GM18507 (cell line): ENCODE data around the gene DIP2C.
"Not testable (repeated sequence)": the region's sequence is repeated elsewhere in the genome, so short reads cannot be mapped to it uniquely, and the experiment has no call there.

Experiments
- DNase-seq: peaks from one replicate; pipeline ENCODE4 v3.0.0; 2011; ENCODE audit warnings: low read depth; ENCODE audit not compliant: insufficient read length; ENCODE audit errors: extremely low spot score
- FAIRE-seq: peaks from 2 replicates; lab custom pipeline; 2011; peaks lifted over from hg19 to GRCh38; lab: Jason Lieb, UNC

DIP2C gene

DNA sequence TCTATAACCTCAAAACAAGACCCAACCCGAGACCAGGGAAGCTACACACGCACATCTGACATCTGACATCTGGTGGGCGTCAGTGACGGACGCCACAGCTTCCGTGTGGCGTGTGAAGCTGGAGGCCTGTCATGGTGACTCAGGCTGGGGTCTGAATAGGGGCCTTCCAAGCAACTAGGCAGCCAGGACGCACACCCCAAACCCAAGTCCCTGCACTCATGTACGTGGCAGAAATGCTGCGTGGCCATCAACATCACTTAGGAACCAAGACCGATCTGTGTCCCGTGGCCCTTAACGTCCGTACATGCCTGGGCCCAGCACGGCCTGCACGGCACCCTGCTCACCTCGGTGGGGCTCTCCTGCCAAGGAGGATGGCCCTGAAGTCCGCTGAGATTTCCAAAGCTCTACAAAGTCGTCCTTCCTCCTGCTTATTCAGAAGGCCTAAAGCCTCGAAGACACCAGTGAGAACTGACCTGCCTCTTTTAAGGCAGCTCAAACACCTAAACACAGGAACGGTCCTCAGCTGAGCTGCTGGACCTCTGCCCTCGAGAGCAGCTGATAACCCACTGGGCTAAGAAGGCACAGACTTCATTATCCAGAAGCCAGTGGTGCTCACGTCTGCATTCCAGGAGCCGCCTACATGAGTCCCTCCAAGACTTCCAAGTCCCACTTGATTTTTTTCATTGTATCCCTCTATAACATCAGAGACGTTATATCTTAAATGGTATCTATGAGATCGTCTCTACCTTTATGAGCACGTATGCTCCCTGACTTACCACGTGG is 82.5 kb downstream of the DIP2C start:
- DNase-seq, result no peak
- no peak for FAIRE-seq

DNA sequence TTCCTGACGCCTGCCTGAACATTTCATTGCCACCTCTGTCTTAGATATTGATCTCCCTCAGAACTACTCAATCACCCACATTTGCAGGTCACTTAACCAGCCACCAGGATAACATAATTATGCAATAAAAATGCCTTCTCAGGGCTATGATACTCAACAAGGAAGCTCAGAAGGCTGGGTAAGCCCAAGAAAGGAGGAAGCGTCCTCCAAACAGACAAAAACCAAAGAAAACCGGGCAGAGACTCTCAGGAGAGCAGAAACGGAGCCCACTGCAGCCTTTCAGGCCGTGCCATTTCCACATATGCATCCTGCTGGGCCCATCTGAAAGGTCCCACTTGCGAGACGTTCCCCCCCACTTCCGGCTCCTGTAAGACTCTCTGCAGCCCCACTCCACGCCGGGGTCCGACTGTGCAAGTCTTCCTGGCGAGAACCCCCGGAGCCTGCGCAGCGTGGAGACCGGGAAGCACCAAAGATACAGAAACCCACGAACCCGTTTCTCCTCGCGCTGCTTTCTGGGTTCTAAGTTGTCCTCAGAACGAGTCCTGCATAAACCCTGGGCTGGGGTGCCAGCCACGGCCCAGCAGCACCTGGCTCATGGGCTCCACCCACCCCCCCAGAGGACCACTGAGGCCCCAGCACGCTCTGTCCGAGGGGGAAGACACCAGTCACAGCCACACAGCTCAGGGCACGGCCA is 83.7 kb downstream of the DIP2C start:
- no peak for FAIRE-seq

GRCh38 chr10:604716-605631 is 84.5 kb downstream of the DIP2C start:
- FAIRE-seq (no peak), DNase-seq (no peak)

More for the DNA sequence above, 83.7 kb downstream of the DIP2C start:
- DNase-seq, result no peak

- DNase-seq (no peak), FAIRE-seq (no peak)
Observed at GRCh38 chr10:603745-604144, 85.7 kb downstream of the DIP2C start.

DNA sequence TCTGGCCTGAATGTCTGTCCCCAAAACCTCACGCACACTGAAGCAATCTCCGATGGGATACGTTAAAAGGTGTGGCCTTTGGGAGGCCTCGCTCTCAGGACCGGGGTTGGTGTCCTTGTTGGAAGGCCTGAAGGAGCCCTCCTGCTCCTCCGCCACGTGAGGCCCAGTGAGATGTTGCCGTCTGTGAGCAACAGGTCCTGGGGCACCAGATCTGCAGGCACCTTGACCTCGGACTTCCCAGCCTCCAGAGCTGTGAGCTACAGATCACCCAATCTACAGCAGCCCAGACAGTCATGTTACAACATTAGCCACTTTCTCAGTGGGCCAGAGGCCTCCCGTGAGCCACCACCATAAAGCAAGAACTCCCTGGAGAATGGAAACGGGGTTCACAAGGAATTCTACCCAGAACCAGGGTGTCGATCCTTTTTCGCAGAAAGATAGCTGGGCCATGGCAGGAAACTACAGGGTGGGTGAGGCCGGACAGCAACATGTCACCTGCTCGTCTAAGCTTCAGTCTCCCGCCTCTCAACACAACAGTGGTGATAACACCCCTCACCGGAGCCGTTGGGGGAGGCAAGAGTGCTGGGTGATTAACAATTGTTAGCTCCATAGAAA is 87.0 kb downstream of the DIP2C start:
- FAIRE-seq (no peak), DNase-seq (no peak)

- DNase-seq (no peak), FAIRE-seq (no peak)
Observed at GRCh38 chr10:601660-601963, 87.9 kb downstream of the DIP2C start.

DNA sequence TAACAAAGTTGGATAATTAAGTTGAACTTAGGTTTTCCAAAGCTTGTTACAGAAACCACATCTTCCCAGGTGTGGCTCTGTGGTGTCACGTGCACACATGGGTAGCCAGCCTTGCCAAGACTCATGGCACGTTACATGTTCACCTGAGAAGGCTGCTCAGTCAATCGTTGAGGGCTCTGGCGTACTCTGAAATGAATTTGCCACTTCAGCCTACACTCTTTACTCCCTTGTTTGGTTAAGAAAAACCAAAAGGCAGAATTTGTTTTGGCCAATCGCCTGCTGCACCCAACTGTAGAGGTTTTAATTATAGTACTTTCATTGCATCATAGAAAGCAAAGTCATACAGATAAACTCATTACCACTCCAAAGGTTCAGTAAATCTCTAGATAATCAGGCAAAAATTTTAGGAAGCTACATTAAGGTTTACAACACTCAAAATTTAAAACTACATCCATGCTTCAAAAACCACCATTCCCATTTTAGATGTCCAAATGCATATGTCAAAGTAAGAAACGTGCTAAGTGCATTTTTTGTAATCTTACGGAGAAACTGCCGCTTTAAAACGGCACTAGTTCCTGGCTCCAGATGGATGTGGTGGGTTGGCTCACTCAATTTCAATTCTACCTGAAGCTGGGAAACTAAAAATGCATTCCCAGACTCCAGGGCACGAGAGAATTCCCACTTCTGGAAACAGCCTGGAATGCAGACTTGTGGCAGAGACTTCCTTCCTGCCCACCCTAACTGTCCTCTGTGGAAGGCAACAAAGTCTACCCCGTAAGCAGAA is 88.4 kb downstream of the DIP2C start:
- no peak for DNase-seq
- FAIRE-seq, result no peak

GRCh38 chr10:600234-600633 is 89.2 kb downstream of the DIP2C start:
- FAIRE-seq, result no peak

GRCh38 chr10:599767-600166 is 89.7 kb downstream of the DIP2C start:
- no peak for DNase-seq
- FAIRE-seq, result no peak

More at GRCh38 chr10:600234-600633, 89.2 kb downstream of the DIP2C start:
- no peak for DNase-seq

DNA sequence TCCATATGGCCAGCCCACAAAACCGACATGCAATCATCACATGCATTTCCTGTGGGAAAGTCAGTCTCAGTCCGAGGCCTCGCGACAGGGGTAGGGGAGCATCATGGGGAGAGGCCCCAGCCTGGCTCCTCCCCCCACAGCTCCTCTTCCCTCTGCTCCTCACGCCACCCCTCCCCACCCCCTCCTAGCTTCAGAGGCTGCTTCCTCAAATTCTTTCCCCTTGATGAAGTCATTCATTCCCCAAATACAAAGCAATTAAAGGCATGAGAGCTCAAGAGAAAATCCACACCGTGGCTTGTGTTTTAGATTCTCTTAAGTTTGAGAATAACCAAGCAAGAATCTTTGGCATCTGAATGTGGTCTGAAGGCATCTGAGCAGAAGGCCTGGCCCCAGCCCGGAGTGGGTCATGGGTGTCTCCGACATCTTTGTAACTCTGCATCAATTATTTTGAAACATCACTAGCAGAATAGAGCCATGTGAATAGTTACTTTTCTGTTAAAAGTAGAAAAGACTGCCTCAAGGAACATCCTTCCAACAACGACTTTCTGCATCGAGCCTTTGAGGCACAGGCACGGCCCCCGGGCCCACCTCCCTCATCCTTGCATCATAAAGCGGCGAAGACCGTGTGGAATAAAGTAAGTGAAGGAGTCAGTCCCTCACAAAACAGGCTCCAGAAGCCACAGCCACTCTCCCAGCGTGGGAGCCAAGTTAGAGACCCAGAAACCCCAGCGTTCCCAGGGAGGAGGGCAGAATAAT is 90.9 kb downstream of the DIP2C start:
- FAIRE-seq (no peak), DNase-seq (no peak)

GRCh38 chr10:597976-598375 is 91.5 kb downstream of the DIP2C start:
- no peak for FAIRE-seq
- no peak for DNase-seq

GRCh38 chr10:596725-597345 is 92.6 kb downstream of the DIP2C start:
- DNase-seq (no peak), FAIRE-seq (no peak)

GRCh38 chr10:596131-596530 is 93.3 kb downstream of the DIP2C start:
- FAIRE-seq, result not testable (repeated sequence)

GRCh38 chr10:595473-595872 is 94.0 kb downstream of the DIP2C start:
- no peak for DNase-seq
- FAIRE-seq, result no peak

More at GRCh38 chr10:596131-596530, 93.3 kb downstream of the DIP2C start:
- not testable (repeated sequence) for DNase-seq

DNA sequence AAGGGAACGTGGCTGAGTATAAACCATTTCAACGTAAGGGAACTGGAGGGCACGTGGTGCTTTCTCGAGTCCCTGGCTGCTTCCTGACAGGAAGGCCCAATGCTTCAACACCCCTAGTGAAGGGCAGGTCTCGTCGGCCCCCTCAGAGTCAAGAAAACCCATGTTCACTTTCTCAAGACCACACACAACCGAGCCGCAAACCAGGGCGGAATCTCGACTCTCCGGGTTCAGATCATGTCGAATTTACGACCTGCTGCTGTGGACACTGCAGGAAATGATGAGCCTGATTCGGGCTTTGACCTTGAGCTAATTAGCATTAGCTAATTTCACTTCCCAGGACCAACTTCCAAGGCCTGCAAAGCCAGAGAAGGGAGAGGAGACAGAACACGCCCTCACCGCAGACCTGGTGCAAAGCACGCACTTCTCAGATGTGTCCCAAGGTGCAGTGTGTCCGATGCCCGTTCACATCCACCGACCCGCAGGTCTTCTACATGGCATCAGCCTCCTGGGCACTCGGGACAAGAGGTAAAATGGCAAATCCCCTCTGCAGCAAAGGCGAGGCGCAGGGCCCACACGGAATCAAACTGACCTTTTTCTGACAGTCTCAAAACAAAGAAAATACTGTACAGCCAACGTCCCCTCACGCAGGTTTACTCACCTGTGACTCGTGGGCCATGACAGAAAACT is 94.7 kb downstream of the DIP2C start:
- no peak for DNase-seq
- no peak for FAIRE-seq

DNA sequence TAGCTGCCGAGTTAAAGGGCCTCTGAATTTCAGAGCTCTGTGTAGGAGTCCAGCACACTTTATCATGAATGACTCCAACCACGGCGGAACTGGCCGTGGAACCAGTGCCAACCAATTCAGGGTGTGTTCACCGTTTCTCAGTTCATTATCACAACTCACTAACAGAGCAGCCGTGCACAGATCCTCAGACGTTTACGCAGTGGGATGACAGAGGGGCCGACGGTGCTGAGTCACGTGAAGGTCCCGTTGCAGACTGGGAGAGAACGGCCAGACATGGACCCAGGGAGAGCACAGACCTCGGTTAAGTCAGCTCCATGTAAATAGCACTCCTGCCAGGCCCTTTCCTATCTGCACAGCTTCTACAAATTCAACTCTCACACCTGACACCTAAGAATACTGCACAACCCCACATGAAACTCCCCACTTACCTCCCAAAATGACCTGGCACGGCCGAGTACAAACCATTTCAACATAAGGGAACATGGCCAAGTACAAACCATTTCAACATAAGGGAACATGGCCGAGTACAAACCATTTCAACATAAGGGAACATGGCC is 95.5 kb downstream of the DIP2C start:
- no peak for FAIRE-seq

GRCh38 chr10:593421-593820 is 96.0 kb downstream of the DIP2C start:
- FAIRE-seq (no peak), DNase-seq (no peak)

More for the DNA sequence above, 95.5 kb downstream of the DIP2C start:
- DNase-seq, result no peak
